ENCODE results near the gene SLC10A7.

DNA sequence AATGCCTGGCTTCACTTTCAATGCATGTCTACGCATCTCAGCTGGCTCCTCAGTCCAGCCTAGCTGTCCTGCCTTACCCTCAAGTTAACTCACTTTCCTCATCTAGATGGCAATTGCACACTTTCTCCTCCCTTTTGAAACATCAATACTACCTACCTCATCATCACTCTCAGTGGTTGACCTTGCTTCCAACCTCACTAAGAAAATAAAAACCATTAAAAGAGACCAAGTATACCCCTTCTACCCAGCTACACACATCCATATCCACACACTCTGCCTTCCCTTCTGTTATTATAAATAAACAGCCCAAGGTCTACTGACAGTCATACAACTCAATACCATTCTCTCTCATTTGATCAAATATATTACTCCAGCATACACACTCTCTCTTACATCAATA, 21.5 kb downstream of the SLC10A7 start:
- TF ChIP-seq, protein P1, sequence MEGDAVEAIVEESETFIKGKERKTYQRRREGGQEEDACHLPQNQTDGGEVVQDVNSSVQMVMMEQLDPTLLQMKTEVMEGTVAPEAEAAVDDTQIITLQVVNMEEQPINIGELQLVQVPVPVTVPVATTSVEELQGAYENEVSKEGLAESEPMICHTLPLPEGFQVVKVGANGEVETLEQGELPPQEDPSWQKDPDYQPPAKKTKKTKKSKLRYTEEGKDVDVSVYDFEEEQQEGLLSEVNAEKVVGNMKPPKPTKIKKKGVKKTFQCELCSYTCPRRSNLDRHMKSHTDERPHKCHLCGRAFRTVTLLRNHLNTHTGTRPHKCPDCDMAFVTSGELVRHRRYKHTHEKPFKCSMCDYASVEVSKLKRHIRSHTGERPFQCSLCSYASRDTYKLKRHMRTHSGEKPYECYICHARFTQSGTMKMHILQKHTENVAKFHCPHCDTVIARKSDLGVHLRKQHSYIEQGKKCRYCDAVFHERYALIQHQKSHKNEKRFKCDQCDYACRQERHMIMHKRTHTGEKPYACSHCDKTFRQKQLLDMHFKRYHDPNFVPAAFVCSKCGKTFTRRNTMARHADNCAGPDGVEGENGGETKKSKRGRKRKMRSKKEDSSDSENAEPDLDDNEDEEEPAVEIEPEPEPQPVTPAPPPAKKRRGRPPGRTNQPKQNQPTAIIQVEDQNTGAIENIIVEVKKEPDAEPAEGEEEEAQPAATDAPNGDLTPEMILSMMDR (IDR thresholded peaks at IDR 0.05; ENCODE audit: low read depth, low read length), result no peak
- TF ChIP-seq POLR2A (IDR thresholded peaks at IDR 0.05; ENCODE audit: extremely low read depth, insufficient read length), result no peak
- TF ChIP-seq MAX (IDR thresholded peaks at IDR 0.05; ENCODE audit: low read depth, low read length), result no peak
- TF ChIP-seq MYC (IDR thresholded peaks at IDR 0.05; ENCODE audit: low read depth, low read length), result no peak
